ENCODE data around the gene PTPRQ.

The PTPRQ gene

DNA sequence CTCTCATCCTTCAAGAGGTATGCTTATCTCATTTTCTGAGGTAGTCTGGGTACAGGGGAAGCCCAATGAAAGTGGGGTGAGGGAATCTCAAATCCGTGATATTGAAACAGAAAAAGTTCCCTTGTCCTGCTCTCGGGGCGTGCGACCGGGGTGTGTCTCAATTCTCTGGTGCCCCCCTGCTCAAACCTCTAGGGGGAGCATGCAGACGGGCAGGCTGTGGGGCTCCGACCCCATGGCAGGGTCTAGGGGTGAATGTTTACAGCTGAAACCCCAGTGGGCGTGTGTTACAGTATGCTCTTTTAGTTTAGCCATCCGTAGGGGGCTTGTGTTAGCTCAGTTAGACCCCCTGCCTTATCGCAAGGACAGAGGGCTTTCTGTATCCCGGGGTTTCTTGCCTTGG lies 68.7 kb downstream of the PTPRQ start:
- no peak for DNase-seq (ENCODE audit: low read depth)
- no peak overlapping the region for H3K4me3 ChIP-seq (ENCODE audit: low read length)
- TF ChIP-seq CTCF (IDR thresholded peaks at IDR 0.05; ENCODE audit: insufficient read depth, low read depth, low read length, missing control alignments): no peak

DNA sequence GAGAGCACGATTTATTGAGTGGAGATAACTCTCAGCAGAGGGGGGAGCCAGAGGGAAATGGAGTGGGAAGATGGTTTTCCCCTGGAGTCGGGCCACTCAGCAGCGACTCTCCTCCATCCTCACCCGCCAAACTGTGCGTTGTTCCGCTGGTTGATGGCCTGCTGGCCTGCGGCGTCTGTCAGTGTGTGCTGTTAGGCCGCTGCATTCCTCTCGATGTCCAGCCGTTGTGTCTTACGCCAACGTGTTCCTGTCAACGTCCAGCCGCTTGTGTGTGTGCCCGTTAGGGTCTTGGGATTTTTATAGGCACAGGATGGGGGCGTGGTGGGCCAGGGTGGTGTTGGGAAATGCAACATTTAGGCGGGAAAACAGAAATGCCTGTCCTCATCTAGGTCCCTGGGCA lies 69.2 kb downstream of the PTPRQ start:
- TF ChIP-seq CTCF (IDR thresholded peaks at IDR 0.05; ENCODE audit: insufficient read depth, low read depth, low read length, missing control alignments): no peak

DNA sequence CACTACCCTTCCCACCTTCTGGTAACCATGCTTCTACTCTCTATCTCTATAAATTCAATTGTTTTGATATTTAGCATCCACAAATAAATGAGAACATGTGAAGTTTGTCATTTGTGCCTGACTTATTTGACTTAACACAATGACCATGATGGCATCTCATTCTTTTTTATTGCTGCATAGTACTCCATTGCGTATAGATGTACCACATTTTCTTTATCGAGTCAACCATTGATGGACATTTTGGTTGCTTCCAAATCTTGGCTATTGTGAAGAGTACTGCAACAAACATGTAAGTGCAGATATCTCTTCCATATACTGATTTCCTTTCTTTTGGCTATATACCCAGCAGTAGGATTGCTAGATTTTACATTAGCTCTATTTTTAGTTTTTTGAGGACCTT lies 73.6 kb downstream of the PTPRQ start:
- no peak for TF ChIP-seq CTCF (IDR thresholded peaks at IDR 0.05; ENCODE audit: insufficient read depth, low read depth, low read length, missing control alignments)
- no peak overlapping the region for H3K4me3 ChIP-seq (ENCODE audit: low read length)
- no peak for DNase-seq (ENCODE audit: low read depth)

More for the DNA sequence above, 69.2 kb downstream of the PTPRQ start:
- DNase-seq (ENCODE audit: low read depth): no peak
- no peak overlapping the region for H3K4me3 ChIP-seq (ENCODE audit: low read length)

- no peak for DNase-seq (ENCODE audit: low read depth)
- H3K4me3 ChIP-seq (ENCODE audit: low read length): no peak overlapping the region
- TF ChIP-seq CTCF (IDR thresholded peaks at IDR 0.05; ENCODE audit: insufficient read depth, low read depth, low read length, missing control alignments): no peak
Observed at GRCh38 chr12:80531646-80532045, 87.6 kb downstream of the PTPRQ start.

DNA sequence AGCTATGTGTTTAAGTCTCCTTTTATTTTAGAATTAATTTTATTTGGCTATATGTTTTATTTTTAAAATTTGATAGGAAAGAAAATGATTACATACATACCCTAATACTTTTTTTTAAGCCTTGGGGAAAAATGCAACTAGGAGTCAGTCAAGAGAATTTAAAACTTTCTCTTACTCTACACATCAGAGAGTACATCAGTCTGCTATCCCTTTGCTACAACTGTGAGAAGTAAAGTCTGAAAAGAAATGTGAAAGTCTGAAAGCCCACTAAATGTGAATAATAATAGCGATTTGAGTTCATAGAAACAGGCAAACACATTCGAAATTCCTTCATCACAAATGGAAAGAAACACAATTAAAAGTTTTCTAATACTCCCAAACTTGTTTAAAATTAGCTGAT lies 95.0 kb downstream of the PTPRQ start:
- no peak for TF ChIP-seq CTCF (IDR thresholded peaks at IDR 0.05; ENCODE audit: insufficient read depth, low read depth, low read length, missing control alignments)
- H3K4me3 ChIP-seq (ENCODE audit: low read length): no peak overlapping the region
- DNase-seq (ENCODE audit: low read depth): no peak

DNA sequence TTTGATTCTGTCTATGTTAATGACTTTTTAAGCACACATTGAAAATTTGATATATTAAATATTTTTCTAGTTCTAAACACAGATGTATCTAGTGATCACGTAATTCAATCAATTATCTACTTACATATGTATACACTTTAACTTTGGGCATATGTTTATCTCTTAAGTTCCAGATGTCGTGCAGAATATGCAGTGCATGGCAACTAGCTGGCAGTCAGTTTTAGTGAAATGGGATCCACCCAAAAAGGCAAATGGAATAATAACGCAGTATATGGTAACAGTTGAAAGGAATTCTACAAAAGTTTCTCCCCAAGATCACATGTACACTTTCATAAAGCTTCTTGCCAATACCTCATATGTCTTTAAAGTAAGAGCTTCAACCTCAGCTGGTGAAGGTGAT lies 105.3 kb downstream of the PTPRQ start:
- H3K4me3 ChIP-seq (ENCODE audit: low read length): no peak overlapping the region
- no peak for DNase-seq (ENCODE audit: low read depth)
- no peak for TF ChIP-seq CTCF (IDR thresholded peaks at IDR 0.05; ENCODE audit: insufficient read depth, low read depth, low read length, missing control alignments)

DNA sequence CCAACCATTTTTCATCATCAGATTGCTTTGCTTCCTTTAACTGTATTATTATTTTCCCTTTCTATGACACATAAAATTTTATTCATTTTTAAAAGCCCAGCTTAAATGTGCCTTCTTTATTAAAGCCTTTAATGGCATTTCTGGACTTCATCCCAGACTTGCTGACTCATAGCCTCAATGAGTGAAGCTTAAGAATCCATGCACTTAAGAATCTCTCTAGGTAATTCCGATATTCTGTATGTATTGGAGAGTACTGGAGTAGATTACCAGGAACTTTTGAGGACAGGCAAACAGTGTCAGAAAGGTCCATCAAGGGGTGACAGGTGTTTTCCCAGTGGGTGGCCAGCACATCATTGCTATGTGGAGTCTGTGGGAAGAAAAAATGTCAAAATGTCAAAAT lies 107.9 kb downstream of the PTPRQ start:
- DNase-seq (ENCODE audit: low read depth): peak; percentile 91
- no peak for TF ChIP-seq CTCF (IDR thresholded peaks at IDR 0.05; ENCODE audit: insufficient read depth, low read depth, low read length, missing control alignments)
- no peak overlapping the region for H3K4me3 ChIP-seq (ENCODE audit: low read length)
